ENCODE data around the gene SLC9A4.

The SLC9A4 gene, protein sequence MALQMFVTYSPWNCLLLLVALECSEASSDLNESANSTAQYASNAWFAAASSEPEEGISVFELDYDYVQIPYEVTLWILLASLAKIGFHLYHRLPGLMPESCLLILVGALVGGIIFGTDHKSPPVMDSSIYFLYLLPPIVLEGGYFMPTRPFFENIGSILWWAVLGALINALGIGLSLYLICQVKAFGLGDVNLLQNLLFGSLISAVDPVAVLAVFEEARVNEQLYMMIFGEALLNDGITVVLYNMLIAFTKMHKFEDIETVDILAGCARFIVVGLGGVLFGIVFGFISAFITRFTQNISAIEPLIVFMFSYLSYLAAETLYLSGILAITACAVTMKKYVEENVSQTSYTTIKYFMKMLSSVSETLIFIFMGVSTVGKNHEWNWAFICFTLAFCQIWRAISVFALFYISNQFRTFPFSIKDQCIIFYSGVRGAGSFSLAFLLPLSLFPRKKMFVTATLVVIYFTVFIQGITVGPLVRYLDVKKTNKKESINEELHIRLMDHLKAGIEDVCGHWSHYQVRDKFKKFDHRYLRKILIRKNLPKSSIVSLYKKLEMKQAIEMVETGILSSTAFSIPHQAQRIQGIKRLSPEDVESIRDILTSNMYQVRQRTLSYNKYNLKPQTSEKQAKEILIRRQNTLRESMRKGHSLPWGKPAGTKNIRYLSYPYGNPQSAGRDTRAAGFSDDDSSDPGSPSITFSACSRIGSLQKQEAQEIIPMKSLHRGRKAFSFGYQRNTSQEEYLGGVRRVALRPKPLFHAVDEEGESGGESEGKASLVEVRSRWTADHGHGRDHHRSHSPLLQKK

DNA sequence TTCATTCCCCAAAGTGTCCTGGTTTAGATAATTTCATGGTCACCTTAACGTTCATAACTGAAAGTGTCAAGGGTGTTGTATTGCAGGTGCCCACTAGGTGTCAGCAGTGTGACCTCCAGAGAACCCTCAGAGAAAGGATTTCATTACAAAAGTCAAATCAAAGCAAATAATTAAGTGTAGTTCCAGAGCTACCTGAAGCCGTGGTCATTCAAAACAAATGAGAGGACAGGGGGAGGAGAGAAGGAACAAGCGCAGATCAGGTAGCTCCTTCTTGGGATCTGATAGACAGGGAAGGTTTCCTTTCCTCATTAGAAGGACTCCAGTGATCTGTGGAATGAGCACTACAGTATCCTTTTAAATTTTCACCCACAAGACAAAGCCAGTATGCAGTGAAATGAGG lies at the start of gene SLC9A4:
Gene SLC9A4 (plus strand): TSS at position 207 of the 400 bp plus-strand sequence. CDS start 534 bp downstream, outside the sequence.
- DNase-seq = peak; percentile 61

DNA sequence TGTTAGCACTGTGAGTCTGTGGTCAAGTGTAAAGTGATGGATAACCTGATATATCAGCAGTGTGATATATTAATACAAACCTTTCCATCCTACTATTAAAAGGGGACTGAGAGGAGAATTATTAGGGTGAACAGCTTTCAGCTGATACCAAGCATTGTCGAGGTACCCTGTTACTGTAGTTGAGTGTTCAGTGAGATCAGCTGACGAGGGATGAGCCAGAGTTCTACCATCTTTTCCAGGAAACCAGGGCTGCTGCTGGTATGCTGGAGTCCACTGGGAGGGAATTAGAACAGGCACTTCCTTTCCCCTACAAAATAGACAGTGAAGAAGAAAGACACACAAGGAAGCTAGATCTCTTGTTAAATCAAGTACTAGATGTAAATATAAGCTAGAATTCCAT lies 49.7 kb upstream of the SLC9A4 start:
- no peak for DNase-seq

DNA sequence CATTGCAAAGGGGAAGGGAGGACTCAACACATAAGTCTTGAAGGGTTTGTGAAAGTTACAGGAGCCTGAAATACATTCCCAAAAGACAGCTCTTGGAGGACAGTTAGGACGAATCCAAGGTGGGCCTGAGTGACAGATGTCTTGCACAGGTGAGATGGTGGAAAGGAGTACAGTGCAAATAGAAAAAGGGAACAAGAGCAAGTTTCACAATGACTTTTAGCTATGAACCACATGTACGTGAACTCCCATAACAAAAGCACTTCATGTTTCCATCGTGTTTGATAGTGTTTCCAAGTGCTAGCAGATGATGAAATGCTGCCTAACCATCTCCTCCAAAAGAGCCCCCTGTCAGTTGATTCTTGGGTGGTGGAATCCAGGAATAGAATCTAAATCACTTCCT lies 48.3 kb upstream of the SLC9A4 start:
- peak; percentile 66 for DNase-seq

DNA sequence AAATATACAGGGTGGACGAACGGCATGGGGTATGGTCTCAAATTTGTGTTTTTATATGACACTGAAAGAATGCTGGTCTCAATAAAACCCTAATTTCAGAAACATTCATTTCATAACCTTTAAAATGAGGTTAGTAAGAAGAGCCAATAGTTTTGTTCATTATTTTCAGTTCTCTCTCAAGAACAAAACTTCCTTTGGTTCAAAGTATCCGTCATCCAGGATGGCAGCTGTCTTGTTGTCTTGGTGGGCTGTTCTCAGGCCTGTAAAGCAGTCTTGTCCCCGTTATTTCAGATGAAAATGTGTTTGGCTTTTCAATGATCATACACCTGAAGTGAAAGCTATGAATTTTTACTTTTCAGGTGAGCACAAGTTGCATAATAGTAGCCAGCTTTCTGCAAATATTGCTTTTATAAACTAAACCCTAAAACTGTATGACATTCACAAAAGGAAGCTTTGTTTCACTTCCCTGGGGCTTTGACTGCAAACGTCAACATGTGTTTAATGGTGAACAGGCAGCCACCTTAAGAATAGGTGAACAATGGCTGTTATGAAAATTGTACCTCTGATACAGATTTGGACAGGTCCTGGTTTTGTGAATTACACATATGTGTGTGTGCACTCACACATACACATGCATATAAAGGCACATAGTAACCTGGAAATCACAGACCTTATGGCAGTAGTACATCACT lies 47.4 kb upstream of the SLC9A4 start:
- no peak for DNase-seq

DNA sequence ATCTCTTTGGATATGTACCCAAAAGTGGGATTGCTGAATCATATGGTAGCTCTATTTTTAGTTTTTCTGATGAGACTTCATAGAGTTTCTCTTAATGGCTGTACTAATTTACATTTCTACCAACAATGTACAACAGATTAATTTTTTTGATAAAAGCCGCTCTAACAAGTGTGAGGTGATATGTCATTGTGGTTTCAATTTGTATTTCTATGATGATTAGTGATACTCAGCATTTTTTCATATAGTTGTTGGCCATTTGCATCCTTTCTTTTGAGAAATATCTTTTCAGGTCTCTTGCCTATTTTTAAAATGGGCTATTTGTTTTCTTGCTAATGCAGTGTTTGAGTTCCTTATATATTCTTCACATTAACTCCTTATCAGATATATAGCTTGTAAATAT lies 45.8 kb upstream of the SLC9A4 start:
- DNase-seq = no peak

DNA sequence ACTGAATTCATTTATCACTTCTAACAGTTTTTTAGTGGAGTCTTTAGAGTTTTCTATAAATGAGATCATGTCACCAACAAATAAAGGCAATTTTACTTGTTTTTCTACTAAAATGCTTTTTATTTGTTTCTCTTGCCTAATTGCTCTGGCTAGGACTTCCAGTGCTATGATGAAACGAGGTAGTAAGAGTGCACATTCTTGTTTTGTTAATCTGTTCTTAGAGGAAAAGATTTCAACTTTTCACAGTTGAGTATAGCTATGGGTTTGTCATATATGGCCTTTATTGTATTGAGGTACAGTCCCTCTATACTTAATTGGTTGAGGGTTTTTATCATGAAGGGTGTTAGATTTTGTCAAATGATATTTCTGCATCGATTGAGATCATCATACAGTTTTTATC lies 44.5 kb upstream of the SLC9A4 start:
- no peak for DNase-seq

DNA sequence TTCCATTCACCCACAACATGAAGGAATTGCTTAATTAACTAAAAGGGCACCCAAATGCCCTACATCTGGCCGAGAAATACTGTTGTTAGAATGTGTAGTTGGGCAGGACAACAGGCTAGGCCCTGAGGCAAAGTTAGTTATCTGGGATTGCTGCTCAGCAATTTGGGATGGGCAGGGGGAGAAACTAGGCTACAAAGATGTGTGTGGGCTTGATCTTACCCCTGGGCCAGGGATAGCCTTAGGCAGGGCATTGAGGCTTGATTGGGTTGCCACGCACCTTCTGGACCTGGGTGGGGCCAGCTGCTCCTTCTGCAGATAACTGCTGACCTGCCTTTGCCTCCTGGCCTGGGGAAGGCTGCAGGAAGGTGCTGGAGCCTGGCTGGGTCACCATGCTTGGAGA lies 40.6 kb upstream of the SLC9A4 start:
- DNase-seq = no peak

DNA sequence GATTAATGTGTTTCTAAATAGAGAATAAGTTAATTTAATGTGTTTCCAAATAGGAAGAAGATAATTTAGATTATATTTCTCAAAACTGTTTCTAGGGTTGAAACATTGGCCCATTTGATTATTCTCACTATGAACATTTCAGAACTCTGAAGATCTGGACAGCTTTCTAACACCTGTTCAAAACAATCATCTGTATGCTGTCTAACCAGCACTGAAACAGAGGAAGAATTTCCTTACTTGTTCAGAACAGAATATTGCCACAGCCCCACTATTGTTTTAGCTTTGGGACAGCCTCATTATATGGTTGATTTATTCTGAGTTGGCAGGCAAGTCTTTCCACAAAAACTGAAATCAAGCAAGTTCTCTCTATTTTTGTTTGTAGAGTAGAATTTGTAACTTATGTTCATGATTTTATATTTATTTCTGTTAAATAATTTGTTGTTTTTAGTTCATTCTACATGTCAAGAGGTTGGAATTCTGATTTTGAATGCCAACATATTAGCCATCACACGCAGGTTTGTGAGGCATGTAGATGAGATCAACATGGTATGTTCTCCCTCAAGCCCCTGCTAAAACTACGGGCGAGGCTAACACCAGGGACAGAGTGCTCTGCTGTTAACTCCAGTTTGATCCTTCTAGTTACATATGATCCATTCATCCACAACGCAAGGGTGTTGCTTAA lies 38.9 kb upstream of the SLC9A4 start:
- no peak for DNase-seq

DNA sequence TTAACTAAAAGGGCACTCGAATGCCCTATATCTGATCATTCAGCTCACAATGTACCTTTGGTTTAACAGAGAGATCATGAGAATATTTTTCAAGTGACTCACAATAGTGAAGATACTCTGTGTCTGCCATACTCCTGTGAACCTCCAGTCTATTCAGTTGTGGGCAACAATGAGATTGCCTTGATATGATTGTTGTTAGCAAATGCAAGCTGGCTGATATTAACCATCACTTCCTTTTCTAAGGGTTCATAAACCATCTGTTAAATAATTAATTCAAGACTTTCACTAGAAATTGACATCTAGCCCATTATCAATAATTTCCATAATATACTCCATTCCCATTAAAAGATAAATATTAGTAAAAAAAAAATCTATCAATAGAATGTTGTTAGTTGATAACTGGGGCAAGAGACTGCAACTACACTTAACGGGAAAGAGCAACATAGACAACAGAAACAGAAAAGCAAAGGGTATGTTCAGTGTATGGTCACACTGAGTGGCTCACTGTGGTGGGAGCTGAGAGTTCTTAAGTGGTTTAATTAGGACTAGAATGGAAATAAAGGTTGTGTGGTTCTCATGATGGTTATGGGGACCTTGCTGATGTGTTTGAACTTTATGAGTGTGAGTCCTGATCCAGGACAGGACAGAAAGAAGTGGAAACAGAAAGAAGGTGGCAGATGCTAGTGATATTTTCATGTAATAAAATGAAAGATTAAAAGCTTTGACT lies 38.2 kb upstream of the SLC9A4 start:
- DNase-seq = no peak

DNA sequence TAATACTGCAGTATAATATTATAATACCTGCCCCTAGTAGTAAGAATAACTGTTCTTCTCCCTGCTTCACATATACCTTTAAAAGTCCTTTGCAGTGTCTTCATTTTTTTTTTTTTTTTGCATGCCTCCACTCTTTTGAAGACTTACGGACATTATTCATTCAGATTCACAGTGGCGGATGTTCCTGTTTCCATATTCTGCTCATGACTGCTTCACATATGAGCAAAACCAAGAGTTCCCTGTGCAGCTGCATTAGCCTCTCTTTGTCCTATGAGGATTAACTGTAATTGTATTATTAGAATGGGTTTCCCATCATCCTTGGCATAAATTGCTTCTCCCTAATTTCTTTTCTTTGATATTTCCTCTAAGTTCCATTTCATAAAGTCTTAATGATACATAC lies 37.3 kb upstream of the SLC9A4 start:
- DNase-seq = peak; percentile 46

DNA sequence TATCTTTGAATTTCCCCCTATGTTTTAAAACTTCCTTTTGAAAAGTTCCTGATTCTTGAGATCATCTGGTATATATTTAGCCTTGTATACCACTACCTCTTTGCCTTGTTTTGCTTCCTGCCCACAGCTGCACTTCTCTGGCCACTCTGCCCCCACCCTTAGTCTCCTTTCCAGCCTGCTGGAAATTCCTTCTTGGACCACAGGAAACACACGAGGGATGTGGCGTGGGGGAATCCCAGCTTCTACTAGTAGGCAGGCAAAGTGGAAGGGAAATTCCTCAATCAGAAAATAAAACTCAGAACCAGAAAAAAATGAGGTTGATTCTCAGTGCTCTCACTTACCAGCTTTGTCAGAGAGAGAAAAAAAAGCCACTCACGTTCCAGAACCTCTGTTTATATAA lies 36.7 kb upstream of the SLC9A4 start:
- DNase-seq = peak; percentile 60

DNA sequence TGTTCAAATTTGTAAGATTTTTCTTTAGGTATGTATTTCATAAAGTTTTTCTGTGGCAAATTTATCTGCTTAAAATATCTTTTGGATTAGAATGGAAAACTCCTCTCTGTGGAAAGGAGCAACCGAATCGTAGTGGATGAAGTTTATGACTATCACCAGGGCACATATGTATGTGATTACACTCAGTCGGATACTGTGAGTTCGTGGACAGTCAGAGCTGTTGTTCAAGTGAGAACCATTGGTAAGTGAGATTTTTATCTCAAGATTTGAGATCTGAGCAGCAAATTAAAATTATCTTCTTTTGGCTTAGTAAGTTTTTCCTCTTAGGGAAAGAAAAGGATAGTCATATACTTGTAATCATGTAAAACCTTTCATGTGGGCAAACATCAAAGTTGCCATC lies 35.9 kb upstream of the SLC9A4 start:
- peak; percentile 44 for DNase-seq

DNA sequence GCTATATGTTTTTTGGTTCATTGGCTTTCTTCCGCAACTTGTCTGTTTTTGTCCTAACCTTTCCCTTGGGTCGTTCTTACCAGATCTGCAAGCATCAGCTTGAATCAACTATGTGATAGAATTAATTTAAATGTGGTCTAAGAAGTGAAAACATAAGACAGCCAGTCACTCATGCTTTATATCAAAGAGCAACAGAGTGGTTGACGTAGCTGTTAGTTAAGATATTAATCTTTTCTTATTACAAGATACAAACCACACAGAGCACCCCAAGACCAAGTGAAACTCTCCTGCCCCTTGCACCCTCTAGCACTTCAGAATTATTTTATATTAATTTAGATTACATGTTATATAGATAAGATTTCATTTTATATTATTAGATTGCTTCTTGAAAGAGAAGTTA lies 34.9 kb upstream of the SLC9A4 start:
- peak; percentile 44 for DNase-seq

DNA sequence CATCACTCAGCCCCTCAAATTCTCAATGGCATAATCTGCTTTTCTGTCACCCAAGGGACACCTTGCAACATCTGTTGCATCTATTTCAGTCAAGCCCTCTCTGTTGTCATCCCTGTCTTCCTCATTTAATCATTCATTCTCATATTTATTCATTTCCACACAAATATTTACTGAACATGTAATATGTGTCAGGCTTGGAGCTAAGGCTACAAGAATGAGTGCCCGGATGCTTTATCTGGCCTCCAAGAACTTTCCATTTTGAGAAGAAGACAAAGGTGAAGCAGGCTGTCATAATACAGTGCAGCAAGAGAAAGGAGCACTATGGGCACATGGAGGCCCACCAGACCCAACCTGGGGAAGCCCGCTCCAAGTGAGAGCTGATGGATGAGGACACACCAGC lies 34.4 kb upstream of the SLC9A4 start:
- DNase-seq = peak; percentile 74

DNA sequence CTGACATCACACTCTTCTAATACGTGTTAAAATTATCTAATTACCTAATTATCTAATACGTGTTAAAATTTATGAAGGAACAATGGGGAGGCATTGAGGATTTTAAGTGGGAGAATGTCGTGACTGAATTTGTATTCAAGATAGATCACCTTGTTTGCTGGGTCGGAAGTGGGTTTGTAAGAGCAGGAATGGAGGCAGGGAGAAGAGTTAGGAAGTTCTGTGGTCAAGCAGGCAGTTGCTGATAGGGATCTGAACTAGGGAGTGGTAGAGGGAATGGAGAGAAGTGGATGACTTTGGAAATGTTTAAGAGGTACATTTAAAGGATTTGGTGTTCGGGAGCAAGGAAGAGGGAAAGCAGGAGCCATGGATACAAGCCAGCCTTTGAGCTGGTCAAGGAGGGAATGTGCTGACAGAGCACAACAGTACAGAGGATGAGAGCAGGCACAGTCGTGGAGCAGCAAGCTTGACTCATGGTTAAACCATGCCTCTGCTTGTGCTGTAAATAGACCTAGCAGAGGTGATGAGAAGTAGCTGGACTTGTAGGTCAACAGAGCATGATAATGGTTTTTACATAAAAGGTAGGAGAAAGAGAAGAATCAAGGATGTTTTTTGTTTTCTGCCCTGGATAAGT lies 33.8 kb upstream of the SLC9A4 start:
- no peak for DNase-seq

DNA sequence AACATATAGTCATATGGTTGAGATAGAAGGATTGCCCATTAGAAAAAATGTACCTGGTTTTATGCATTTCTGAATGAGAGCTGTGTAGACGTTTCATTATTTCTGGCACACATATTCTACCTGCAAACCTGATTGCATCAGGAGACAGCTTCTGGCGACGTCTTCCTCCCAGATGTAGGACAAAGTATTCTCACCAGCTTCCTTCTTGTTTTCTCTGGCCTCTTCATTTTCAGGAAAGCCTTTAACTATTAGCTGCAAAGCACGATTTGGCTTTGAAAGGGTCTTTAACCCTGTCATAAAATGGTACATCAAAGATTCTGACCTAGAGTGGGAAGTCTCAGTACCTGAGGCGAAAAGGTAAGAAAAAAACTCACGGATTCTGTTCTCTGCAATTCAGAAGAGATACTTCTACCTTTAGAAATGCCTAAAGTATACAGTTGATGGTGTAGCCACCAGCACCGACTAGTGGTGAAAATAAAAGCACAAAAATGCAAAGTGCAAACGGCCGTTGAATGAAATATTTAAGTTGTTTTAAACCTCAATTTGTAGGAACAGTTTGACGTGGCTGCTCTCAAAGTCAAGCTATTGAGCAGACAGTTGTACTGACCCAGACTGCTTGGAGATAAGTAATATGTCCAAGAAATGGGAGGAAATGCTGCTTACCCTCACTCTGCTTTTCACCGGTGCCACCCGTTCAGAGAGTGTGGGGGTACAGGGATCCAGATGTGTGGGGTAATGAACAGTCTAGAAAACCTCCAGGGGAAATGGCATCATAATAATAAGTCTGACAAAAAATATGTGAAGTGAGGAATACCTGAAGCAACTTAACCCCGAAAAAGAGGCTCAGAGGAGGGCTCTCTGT lies 29.8 kb upstream of the SLC9A4 start:
- peak; percentile 68 for DNase-seq

DNA sequence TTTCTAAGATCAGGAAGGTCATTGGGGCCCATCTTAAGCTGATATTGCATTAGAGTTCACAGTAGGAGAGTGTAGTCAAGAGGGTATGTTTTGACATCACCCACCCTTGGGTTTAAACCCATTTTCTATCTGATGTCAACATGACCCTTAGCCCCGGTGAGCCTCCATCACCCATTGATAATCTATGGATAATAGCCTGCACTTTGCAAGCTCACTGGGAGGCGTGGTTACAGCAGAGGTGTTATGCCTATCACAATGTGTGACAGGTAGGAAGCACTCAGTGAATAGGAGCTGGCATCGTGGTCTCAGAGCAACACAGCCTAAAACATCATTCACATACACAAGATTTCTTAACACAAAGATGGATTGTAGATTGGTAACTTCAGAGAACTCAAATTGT lies 28.8 kb upstream of the SLC9A4 start:
- no peak for DNase-seq

DNA sequence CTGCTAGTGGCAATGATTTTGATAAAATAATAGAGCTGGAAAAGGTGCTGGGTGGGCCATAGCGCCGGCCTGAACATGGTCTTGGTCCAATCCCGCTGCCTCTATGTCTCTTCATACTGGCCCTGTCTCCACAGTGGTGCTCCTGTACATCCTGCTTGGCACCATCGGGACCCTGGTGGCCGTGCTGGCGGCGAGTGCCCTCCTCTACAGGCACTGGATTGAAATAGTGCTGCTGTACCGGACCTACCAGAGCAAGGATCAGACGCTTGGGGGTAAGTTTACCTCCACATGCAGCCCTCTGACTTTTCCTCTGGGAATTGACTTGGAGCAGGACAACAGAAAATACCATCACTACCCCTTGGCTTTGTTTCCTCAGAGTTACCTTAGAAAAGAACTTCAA lies 26.1 kb upstream of the SLC9A4 start:
- DNase-seq = no peak

DNA sequence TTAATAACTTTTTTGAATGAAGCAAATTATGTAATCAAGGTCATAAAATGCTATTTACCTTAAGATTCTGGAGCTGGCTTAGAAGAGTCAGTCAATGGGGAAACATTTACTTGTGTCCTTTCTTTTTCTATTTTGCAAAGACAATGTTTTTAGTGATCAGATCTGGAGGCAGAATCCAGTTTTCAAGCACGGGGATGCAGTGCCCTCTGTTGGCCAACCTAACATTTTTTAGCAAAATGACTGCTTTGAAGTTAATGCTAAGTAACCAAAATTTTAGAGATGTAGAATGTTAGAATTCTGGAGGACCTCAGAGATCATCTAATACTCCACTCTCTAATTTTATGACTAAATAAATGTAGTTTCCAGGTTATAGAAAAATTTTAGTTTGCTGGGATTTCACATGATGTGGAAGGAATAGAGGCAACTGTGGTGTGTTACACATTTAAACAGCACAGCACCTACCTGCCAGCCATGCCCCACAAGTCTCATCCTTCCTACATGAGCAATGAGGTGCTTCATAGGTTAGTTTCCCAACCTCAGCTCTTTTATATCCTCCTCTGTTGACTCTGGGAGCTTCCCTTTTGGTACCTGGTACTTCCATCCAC lies 23.6 kb upstream of the SLC9A4 start:
- DNase-seq = peak; percentile 73

DNA sequence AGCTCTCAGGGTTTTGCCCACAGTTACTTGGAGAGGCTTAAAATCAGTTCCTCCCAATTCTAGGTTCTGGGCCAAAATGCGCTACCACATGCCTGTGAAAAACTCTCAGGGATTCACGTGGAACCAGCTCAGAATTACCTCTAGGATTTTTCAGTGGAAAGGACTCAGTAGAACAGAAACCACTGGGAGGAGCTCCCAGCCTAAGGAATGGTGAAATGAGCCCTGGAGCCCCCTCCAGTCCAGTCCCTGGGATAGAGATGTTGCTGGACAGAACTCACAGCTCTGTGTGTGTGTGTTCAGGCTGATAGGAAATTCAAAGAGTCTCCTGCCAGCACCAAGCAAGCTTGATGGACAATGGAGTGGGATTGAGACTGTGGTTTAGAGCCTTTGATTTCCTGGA lies 21.1 kb upstream of the SLC9A4 start:
- no peak for DNase-seq

Data from activated CD4-positive, alpha-beta T cell treated with anti-CD3 and anti-CD28 coated beads, Interleukin-2, amount 50 U/mL, for 16 hours (primary cell).